Right lobe of liver (tissue), 6 donors: ENCODE data around the gene NOBOX. TPM values are rescaled to one million over a fixed set of nuclear protein-coding genes. Genes with fewer than 3 reads are reported as not detected.
A peak's percentile ranks its signal among the peaks of the same experiment; 100 is the strongest.
"Not testable (repeated sequence)": the region's sequence is repeated elsewhere in the genome, so short reads cannot be mapped to it uniquely, and the experiment has no call there.

ENCODE experiments used
- ATAC-seq, 4 donors: fragments of 200-7000 bp; cut with Tn5 transposase; one replicate each; pipeline ENCODE4 v1.9.1; 2020; ENCODE audit warnings: mild to moderate bottlenecking in 4 of 4, moderate library complexity in 4 of 4
- DNase-seq, 3 donors: peaks; one replicate each; pipeline ENCODE4 v3.0.0-alpha.2; 2020
- H3K27ac ChIP-seq, 3 donors: fragments of 200-600 bp; one replicate each; pipeline ENCODE4 v1.8.0; 2022
- H3K27me3 ChIP-seq, 2 donors: fragments of 200-600 bp; one replicate each; pipeline ENCODE4 v1.8.0; 2022
- H3K36me3 ChIP-seq, 4 donors: fragments of 200-600 bp; sonication (generic) in 1 of 4; one replicate each; pipeline versions ENCODE4 v1.5.1 to v1.8.0; 2017 to 2022; ENCODE audit warnings: control low read depth in 1 of 4
- H3K4me1 ChIP-seq, 4 donors: fragments of 200-600 bp; sonication (generic) in 1 of 4; one replicate each; pipeline versions ENCODE4 v1.5.1 to v1.8.0; 2017 to 2022; ENCODE audit warnings: control low read depth in 1 of 4
- H3K4me3 ChIP-seq, 3 donors: fragments of 200-600 bp; one replicate each; pipeline ENCODE4 v1.8.0; 2022
- H3K9me3 ChIP-seq, 4 donors: fragments of 200-600 bp; sonication (generic) in 1 of 4; one replicate each; pipeline versions ENCODE4 v1.5.1 to v1.8.0; 2017 to 2022; ENCODE audit warnings: control low read depth in 1 of 4
- POLR2A ChIP-seq: fragments of 450-650 bp; IDR thresholded peaks from one replicate; pipeline ENCODE4 v1.6.1; 2017; ENCODE audit warnings: antibody characterized with exemption, mild to moderate bottlenecking
- WGBS: methylation state at CpG from one replicate; pipeline ENCODE4 v1.1.6; 2018; ENCODE audit warnings: low coverage, low lambda C conversion rate; ENCODE audit not compliant: insufficient coverage; ENCODE audit errors: missing lambda C conversion rate; 5-methylcytosine and 5-hydroxymethylcytosine counted together
- intact Hi-C, 2 donors: fragments of 100-400 bp; cut with DNase I; formaldehyde crosslinking; loops; one replicate each; pipeline versions ENCODE4 v1.11.2 to v1.14.1; 2022
- total RNA-seq, 6 experiments: library from RNA; depleted of rRNA in 2 of 6; stranded (reverse); fragments of >200 nt in 2 of 6; fragmentation: NEBNext Ultra II Directional in 3 of 6; extraction: Animal tissue kit (Norgen Biotek cat#: 25700) in 3 of 6; gene quantifications; one replicate each; pipeline versions ENCODE4 v1.1.0 to v1.2.4, GENCODE V29; 2016 to 2023
- TF ChIP-seq, protein P1 (sequence below), 4 donors: fragments of 200-600 bp in 3 of 4; fragments of 450-650 bp in 1 of 4; IDR thresholded peaks; one replicate each; pipeline versions ENCODE4 v1.5.1 to v1.8.0; 2016 to 2022; ENCODE audit warnings: antibody characterized with exemption in 4 of 4, mild to moderate bottlenecking in 2 of 4
- donor health status: DM: no; HTN: yes; CAD: no.
- donor health status: DM: no; HTN: no; CAD: no.
- donor health status: DM: no; HTN: no; CAD: no.
- donor health status: DM: no; HTN: yes; CAD: no.
- donor health status: DM: no; HTN: yes; CAD: no.

The NOBOX gene
- total RNA-seq, 6 experiments from 2014 or later: not detected

DNA sequence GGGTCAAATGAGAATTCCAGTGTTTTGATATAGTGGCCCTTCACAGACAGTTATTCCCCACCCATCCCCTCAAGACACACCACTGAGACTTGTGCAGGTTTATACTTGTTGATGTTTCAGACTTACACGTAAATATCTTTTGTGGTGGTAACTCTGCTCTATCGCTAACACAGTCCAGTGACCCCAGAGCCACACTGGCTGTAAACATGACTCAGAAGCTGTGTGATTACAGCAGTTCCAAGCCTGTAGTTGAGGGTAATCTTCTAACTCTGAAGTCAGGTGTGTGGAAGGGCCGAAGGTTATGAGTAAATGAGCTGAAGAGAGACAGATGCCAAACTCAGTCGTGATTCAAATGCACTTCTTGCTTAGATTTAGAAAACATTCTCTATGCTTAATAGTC lies 19.4 kb downstream of the NOBOX start:
- H3K4me3 ChIP-seq: no peak overlapping the region
- H3K36me3 ChIP-seq: peaks cover 0 to 3% (median 0%) of the 10 kb centered on the region in 4 donors
- no peaks in the 10 kb centered on the region for H3K4me1 ChIP-seq
- DNase-seq (no peak), ATAC-seq (peak in 3 of 4 donors; percentile 10 to 97 (median 28))
- no peak overlapping the region for H3K27ac ChIP-seq
- no peak for TF ChIP-seq POLR2A
- TF ChIP-seq, protein P1, sequence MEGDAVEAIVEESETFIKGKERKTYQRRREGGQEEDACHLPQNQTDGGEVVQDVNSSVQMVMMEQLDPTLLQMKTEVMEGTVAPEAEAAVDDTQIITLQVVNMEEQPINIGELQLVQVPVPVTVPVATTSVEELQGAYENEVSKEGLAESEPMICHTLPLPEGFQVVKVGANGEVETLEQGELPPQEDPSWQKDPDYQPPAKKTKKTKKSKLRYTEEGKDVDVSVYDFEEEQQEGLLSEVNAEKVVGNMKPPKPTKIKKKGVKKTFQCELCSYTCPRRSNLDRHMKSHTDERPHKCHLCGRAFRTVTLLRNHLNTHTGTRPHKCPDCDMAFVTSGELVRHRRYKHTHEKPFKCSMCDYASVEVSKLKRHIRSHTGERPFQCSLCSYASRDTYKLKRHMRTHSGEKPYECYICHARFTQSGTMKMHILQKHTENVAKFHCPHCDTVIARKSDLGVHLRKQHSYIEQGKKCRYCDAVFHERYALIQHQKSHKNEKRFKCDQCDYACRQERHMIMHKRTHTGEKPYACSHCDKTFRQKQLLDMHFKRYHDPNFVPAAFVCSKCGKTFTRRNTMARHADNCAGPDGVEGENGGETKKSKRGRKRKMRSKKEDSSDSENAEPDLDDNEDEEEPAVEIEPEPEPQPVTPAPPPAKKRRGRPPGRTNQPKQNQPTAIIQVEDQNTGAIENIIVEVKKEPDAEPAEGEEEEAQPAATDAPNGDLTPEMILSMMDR (IDR thresholded peaks at IDR 0.05): no peak
- 33% methylated on average over 4 of the region's 4 CpGs for WGBS
- intact Hi-C loops: no loop called here
- no peaks in the 10 kb centered on the region for H3K27me3 ChIP-seq
- H3K9me3 ChIP-seq: no peaks in the 10 kb centered on the region

DNA sequence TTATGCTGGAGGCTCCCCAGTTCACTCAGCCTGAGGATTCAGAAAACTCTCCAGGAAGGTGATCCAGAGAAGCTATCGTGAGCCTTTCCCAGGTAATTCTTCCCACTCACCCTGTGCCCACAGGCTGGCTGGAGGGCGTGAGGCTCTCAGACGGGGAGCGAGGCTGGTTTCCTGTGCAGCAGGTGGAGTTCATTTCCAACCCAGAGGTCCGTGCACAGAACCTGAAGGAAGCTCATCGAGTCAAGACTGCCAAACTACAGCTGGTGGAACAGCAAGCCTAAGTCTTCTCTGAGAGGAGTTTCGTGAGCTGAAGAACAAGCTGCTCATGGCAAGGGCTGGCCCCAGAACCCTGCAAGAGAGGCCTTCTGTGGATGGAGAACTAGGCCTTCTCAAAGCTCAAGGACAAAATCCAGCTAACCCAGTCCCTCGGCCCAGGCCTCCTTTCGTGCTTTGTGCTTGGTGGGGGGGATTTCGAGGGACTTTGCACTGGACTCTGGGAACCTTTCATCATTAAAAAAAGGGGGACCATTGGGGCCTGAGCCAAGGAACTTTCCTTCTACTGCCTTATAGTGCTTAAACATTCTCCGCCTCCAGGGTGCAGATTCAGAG lies 23.6 kb downstream of the NOBOX start:
- Histone ChIP-seq H3K4me3 (no peak overlapping the region), H3K4me1 (no peaks in the 10 kb centered on the region), H3K27me3 (no peaks in the 10 kb centered on the region), H3K9me3 (no peaks in the 10 kb centered on the region), H3K27ac (no peak overlapping the region), H3K36me3 (peaks cover 0 to 6% (median 0%) of the 10 kb centered on the region in 4 donors)
- WGBS: 86% methylated on average over 1 of the region's 11 CpGs
- TF ChIP-seq, protein P1 (IDR thresholded peaks at IDR 0.05): no peak
- no peak for TF ChIP-seq POLR2A
- no peak for DNase-seq
- intact Hi-C loops: no loop called here
- no peak for ATAC-seq

DNA sequence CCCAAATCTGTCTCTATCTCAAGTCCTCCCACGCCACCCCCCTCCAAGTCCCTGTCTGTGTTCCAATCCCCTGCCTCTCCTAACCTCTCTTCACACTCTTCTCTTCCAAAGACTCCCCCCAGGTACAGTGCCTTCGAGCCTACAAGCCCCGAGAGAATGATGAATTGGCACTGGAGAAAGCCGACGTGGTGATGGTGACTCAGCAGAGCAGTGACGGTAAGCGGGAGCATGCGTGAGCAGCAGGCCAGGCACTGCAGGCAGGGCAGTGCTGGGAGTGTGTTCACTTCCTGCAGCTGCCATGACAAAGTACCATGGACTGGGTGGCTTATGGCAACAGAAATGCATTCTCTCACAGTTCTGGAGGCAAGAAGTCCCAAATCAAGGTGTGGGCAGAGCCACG lies 24.8 kb downstream of the NOBOX start:
- Histone ChIP-seq H3K4me1 (no peaks in the 10 kb centered on the region), H3K4me3 (no peak overlapping the region), H3K36me3 (peaks cover 0 to 6% (median 0%) of the 10 kb centered on the region in 4 donors), H3K27ac (no peak overlapping the region), H3K27me3 (no peaks in the 10 kb centered on the region), H3K9me3 (no peaks in the 10 kb centered on the region)
- TF ChIP-seq, protein P1 (IDR thresholded peaks at IDR 0.05): no peak
- no peak for TF ChIP-seq POLR2A
- 83% methylated on average over 8 of the region's 9 CpGs for WGBS
- DNase-seq (no peak), ATAC-seq (no peak)
- intact Hi-C loops: no loop called here

DNA sequence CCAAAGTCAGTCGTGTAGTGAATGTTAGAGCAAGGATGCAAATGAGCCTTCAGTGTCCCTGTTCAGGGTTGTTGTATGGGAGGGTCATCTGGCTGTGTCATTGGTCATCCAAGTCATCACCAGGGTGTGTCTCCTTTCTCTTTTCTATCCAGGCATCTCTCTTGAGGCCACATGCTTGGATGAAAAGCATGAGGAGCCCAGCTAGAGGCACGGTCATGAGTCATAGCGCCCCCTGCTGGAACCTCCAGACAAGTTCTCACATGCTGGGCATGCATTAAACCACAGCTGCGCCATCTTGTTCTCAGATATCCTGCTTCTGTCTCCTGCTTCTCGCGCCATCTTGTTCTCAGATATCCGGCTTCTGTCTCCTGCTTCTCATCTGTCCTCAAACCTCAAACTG lies 34.3 kb downstream of the NOBOX start:
- H3K27me3 ChIP-seq, H3K4me3 ChIP-seq, H3K27ac ChIP-seq, H3K9me3 ChIP-seq, H3K4me1 ChIP-seq, DNase-seq, intact Hi-C loops, H3K36me3 ChIP-seq: not testable (repeated sequence)
- 100% methylated on average over 3 of the region's 7 CpGs for WGBS
- ATAC-seq: peak in 2 of 4 donors; percentile 15 to 63

DNA sequence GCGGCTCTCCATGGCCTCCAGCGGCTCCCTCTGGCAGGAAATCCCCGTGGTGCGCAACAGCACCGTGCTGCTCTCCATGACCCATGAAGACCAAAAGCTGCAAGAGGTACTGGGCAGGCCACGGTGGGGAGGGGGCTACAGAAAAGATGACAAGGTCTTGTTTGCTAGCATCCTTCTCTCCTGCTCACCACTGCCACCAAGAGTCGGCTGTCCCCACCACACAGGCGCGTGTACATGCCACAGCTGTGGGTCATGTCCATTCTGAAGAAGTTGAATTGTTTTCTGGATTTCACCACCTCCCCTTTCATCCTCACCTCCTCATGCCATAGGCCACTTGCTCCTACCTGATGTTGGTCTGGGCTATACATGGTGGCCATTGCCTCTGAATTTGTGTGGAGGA lies 36.2 kb downstream of the NOBOX start:
- intact Hi-C loops, H3K27ac ChIP-seq, H3K9me3 ChIP-seq, H3K36me3 ChIP-seq, H3K27me3 ChIP-seq, H3K4me3 ChIP-seq, DNase-seq, H3K4me1 ChIP-seq: not testable (repeated sequence)
- WGBS: no CpG with 5 or more reads among the region's 9 CpGs
- peak in 1 of 4 donors; percentile 29 for ATAC-seq

DNA sequence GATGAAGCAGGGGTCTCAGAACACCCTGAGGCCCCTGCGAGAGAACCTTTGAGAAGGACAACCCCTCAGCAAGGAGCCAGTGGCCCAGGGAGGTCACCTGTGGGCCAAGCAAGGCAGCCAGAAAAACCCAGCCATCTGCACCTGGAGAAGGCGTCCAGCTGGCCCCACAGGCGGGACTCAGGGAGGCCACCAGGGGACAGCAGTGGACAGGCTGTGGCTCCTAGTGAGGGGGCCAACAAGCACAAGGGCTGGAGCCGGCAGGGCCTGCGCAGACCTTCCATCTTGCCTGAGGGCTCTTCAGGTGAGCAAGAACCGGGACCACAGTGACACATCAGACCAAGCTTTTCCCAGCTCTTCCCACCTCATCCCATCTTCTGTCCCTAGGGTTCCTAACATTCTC lies 38.0 kb downstream of the NOBOX start:
- H3K27me3 ChIP-seq, DNase-seq, H3K4me3 ChIP-seq, intact Hi-C loops, H3K36me3 ChIP-seq, H3K27ac ChIP-seq, H3K4me1 ChIP-seq, H3K9me3 ChIP-seq: not testable (repeated sequence)
- WGBS: no CpG with 5 or more reads among the region's 6 CpGs
- ATAC-seq: peak; percentile 10 to 28 (median 13)

DNA sequence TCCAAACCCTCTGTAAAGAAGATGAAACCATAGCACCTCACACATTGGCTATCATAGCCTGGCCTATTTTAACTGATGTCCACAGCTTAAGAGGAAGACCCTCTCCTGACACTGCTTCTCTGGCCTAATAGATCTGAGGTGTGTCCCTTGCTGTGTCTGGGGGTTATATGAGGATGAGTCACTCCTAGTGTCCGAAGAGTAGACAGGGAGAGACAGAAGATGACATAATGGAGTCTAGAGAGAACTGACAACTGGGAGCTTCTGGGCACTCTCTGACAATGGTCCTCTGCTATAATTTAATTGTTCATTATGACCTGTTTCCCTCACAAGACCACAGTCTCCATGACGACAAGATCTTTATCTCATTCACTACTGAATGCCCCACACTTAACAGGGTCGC lies 41.4 kb downstream of the NOBOX start:
- intact Hi-C loops, H3K36me3 ChIP-seq: not testable (repeated sequence)
- WGBS: no CpG with 5 or more reads among the region's 3 CpGs

DNA sequence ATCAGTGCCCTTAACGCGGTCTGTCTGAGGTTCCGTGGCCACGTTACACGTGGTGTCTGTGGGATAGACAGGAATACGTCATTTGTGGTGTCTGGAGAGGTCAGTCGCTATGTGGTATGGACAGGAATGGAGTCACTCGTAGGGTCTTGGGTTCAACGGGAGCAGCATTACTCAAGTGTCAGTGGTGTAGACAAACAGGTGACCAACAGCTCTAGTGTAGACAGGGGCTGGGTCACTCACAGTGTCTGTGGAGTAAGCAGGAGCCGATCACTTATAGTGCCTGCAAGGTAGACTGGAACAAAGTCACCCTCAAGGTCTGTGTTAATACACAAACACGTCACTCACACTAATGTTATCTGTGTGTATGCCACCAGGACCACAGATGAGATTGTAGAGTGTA lies 46.6 kb downstream of the NOBOX start:
- H3K36me3 ChIP-seq, H3K27ac ChIP-seq, H3K4me3 ChIP-seq, H3K4me1 ChIP-seq, ATAC-seq, DNase-seq, intact Hi-C loops, H3K9me3 ChIP-seq, H3K27me3 ChIP-seq: not testable (repeated sequence)
- 95% methylated on average over 2 of the region's 11 CpGs for WGBS

More for the DNA sequence above, 41.4 kb downstream of the NOBOX start:
- not testable (repeated sequence) for H3K27ac ChIP-seq, H3K4me3 ChIP-seq, H3K4me1 ChIP-seq, H3K9me3 ChIP-seq, DNase-seq, H3K27me3 ChIP-seq
- peak in 1 of 4 donors; percentile 19 for ATAC-seq

DNA sequence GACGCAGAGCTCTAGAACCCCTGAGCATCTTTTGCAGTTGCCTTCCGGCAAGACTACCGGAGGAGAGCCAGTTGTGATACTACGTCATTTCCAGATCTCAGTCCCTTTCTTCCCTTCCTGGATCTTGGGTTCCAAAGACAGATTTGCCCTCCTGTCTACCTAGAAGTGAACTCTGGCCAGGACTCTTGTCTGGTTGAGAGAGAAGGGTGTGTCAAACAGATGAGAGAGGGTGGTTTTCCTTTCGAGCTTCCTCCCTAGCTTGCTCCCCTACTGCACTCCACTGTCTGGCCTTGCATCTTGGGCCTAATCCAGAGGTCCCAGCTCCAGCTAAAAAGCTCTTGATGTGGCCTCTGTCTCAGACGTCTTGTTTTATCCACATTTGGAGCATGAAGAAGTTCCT lies 47.3 kb downstream of the NOBOX start:
- H3K4me1 ChIP-seq, H3K27me3 ChIP-seq, H3K36me3 ChIP-seq, DNase-seq, H3K9me3 ChIP-seq, H3K4me3 ChIP-seq, intact Hi-C loops, ATAC-seq, H3K27ac ChIP-seq: not testable (repeated sequence)
- WGBS: no CpG with 5 or more reads among the region's 6 CpGs
